Fibroblast of skin of scalp (primary cell): Measurements from ENCODE around the gene UBASH3A.
"Not testable (repeated sequence)": the region's sequence is repeated elsewhere in the genome, so short reads cannot be mapped to it uniquely, and the experiment has no call there.

Source experiments
- DNase-seq: peaks from one replicate; pipeline ENCODE4 v3.0.0-alpha.2; 2013

The UBASH3A gene

GRCh38 chr21:42391297-42391696, 12.4 kb upstream of the UBASH3A start:
- no peak for DNase-seq

GRCh38 chr21:42392731-42393442, 10.8 kb upstream of the UBASH3A start:
- no peak for DNase-seq

DNA sequence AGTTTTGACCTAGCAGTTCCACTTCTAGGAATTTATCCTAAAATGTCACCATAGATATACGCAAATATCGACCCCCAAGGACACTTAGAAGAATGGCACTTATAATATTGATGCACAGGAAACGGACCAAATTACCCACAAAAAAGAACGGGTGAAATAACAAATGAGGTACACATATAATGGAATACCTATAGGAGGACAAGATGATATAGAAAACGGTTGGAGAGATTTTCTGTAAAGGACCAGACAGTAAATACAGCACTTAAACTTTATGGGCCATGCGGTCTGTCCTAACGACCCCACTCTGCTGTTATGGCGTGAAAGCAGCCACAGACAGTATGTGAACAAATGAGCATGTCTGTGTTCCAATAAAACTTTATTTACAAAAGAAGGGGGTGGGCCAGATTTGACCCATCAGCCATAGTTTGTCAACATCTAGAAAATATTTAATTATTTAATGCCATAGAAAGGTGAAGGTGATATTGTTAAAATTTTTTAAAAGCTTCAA, 10.2 kb upstream of the UBASH3A start:
- DNase-seq: no peak

- DNase-seq: no peak
These were observed 8.4 kb upstream of the UBASH3A start for GRCh38 chr21:42395302-42395701.

DNA sequence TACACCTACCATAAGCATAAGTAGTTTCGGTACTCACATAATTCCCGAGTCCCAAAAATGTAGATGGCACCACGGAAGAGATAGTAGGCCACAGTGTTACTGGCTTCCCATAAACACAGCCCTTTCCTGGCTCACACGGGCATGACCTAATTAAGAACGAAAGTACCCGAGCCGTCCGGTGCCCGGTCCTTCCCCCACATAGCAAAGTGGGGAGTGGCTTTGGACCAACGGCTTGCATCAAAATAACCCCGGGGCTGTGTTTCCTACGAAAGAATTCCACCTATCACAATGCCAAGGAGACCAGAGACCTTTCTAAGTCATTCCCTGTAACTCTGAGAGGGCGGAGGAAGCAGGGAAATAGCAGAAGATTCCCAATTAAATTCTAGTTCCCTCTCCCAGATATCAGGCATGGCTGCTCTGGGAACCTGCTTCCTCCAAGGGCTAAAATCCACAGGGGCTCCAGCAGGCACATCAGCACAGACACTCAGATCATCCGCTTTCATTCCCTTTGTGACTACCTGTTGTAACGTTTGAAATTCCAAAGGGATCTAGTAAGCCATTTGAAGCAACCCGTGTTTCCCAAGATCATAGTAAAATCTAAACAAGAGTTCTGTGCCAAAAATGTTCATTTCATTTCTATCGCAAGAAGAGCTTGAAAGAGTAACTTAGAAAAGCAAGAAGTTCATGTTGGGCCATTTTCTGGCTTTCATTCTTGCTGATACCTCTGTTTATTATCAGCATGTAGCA, 7.6 kb upstream of the UBASH3A start, which contains the start of gene TMPRSS3:
Gene TMPRSS3 (minus strand): TSS at position 148 of the 747 bp plus-strand sequence. CDS start 635 bp downstream, outside the sequence.
- DNase-seq: no peak

DNA sequence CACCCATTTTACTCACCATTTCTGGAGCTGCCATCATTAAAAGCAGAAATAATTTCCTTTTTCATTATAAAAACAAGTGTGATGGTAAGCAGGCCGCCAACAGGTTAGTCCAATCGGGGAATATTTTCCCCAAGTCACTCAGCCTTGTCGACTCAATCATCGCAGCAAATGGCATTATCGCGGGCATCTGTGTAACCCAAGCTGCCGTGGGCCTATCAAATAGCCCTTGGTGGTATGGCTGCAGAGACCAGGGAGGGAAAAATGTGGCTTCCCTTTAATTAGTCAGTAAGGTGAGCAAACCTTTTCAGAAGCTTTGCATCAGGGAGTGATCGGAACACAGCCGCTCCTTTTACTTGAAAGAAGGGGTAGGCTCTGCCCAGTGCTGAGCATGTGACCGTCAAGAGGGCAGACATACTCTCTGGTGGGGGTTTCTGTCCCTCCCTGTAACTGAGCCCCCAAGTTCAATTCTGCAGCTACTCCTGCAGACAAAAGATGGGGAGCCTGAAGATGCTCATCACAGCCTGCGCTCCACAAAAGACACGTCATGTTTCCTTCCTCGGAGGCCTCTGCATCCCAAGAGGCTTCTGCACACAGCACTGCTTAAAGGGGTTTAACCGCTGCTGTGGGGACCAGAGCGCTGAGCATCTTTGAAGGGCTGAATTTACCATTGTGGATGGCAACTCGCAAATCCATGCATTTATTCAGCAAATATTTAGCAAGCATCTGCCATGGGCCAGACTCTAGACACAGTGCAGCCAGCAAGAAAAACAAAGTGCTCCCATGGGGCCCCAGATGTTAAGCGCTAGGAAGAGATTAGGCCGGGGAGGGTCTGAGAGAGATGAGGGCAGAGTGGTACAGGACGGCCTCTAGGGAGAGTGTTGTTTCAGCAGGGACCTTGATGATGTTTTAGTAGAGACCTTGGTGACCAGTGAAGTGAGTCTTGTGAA, 6.6 kb upstream of the UBASH3A start:
- DNase-seq: no peak

GRCh38 chr21:42397746-42398394, 5.8 kb upstream of the UBASH3A start:
- DNase-seq: no peak

DNA sequence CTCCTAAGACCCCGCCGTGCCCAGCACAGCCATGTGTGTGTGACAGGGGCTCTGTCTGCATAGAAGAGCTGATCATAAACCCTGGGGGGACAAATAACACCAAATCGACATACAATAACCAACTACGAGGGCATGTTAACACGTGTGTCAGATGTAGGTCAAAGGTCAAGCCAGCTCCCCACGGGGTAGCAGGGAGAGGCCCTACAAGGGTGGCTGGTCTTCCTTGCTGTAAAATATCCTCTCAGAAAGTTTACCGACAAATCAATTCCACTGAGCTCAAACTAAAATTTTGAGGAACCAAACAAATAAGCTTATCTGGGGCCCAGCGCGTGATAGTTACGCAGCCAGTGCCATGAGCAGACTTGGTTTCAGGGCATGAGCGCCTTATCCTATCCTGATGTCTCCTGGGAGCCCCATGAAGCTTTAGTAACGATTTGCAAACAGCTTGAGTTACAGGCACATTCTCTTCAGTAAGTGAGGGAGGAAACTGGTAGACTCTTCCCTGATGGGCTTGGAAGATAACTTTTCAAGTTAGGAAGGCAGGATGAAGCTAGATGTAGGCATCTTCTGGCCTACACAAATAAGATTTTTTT, 5.2 kb upstream of the UBASH3A start:
- DNase-seq: no peak

DNA sequence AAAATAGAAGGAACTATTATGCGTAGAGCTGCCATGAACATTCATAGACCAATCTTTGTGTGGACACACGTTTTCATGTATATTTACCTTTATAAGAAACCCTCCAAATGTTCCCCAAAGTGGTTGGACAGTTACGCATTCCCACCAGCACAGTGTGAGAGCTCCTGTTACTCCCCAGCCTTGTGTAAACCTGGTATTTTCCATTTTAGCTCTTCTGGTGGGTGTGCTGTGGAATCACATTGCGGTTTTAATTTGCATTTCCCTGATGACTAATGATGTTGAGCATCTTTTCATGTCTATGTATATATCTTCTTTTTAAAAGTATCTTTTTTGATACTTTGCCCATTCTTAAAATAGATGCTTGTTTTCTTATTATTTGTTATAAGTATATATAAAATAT, 3.2 kb upstream of the UBASH3A start:
- peak; percentile 40 for DNase-seq

- peak; percentile 64 for DNase-seq
These were observed 2.5 kb upstream of the UBASH3A start for GRCh38 chr21:42401154-42401553.

- no peak for DNase-seq
These were observed 1.9 kb upstream of the UBASH3A start for GRCh38 chr21:42401820-42402251.

- no peak for DNase-seq
These were observed 837 bp downstream of the UBASH3A start for GRCh38 chr21:42404539-42404938.

DNA sequence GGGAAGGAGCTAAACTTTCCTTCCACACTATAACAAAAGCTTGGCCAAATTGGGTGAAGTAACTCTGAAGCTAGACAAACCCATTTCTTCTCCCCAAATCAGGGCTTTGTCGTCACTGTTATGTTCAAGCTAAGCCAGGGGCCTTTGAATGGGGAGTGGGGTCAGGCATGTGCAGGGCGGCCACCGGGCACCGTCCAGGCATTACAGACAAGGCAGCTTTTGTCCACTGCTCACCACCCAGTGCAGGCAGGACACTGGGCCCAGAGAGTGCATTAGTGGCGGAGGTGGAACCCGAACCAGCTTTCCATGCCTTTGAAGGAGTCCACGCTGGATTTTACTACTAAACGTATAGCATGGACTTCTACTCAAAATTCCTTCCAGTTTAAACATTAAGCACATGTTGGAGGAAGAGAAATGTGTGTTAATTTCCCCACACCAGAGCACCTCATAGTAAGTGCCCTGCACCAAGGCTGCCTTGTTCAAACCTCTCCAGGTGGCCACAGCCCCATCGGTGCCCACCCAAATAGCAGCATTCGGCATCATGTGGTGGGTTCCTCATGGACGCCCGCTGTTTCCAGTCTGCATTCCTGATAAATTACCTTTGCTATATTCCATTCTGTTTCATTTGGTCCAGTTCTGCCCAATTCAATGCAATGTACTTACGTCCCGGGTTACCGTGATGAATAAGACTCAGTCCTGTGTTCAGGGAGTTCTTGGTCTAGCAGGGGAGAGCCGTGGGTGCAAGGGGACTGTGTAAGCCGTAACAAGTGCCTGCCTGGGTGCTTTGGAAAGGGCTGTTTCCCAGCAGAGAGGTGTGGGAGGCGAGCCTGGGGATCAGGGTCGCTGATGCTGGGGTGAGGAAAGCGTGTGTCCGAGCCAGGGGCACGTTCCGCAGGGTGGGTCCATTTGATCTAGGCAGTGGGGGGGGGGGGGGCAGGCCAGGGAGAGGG, 1.6 kb downstream of the UBASH3A start:
- DNase-seq: no peak

DNA sequence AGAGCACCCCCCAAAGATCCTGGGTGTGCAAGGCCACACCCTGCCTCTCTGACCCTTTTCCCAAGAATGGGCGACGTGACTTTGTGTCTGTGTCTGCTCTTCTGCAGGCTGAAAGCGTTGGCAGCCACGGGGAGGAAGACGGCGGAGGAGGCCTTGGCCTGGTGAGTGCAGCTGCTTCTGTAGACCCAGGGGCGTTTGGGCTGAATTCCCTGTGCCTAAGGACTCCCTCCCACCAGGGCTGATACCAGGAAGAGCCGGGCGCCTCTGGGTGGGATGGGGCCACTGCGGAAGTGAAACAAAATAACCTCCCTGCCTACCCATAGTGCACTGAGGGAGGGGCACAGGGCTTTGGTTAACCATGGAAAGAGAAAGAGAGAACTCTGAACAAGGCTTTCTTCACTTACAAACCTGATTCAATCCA, 2.5 kb downstream of the UBASH3A start:
- no peak for DNase-seq

GRCh38 chr21:42406866-42407265, 3.2 kb downstream of the UBASH3A start:
- no peak for DNase-seq

GRCh38 chr21:42407476-42407875, 3.8 kb downstream of the UBASH3A start:
- DNase-seq: no peak

- not testable (repeated sequence) for DNase-seq
These were observed 5.0 kb downstream of the UBASH3A start for GRCh38 chr21:42408718-42409117.

- DNase-seq: no peak
These were observed 5.7 kb downstream of the UBASH3A start for GRCh38 chr21:42409366-42409765.

DNA sequence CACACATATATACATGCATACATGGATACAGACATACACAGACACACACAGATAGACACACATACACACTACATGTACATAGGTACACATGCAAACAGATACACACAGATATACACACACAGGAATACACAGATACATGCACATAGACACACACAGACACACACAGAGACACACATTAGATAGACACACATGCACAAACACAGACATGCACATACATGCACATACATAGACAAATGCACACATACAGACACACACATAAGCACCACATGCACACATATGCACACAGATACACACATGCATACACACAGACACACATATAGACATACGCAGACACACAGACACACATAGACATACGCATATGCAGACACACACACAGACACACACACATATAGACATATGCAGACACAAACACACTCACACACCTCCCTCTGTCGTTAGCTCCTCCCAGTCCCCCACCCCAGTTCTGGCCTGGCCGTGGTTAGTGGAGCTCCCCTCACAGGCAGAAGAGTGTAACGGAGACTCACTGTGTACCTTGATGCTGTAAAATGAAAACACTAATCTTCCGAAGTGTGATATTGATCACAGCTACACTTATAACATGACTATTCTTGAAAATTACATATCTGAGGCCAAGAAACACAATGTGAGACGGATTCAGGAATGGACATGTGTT, 7.6 kb downstream of the UBASH3A start:
- DNase-seq: no peak
